HG03196 (cell line): ENCODE results near the gene PTGES3.

Source experiments
- ATAC-seq: cut with Tn5 transposase; IDR thresholded peaks from one replicate; pipeline ENCODE4 v1.9.1; 2021; ENCODE audit not compliant: unreplicated experiment

The PTGES3 gene

GRCh38 chr12:56629459-56630179 is 58.5 kb downstream of the PTGES3 start:
- no peak for ATAC-seq

- ATAC-seq = no peak
Measured at GRCh38 chr12:56628671-56629458, 59.2 kb downstream of the PTGES3 start.

GRCh38 chr12:56626701-56627100 is 61.4 kb downstream of the PTGES3 start:
- ATAC-seq = no peak

- no peak for ATAC-seq
Measured at GRCh38 chr12:56622535-56622934, 65.5 kb downstream of the PTGES3 start.

- ATAC-seq = no peak
Measured at GRCh38 chr12:56616925-56617324, 71.2 kb downstream of the PTGES3 start.

- no peak for ATAC-seq
Measured at GRCh38 chr12:56616244-56616643, 71.8 kb downstream of the PTGES3 start.

GRCh38 chr12:56614627-56615026 is 73.5 kb downstream of the PTGES3 start:
- no peak for ATAC-seq
